ENCODE measurements around the gene KLF4.

KLF4 gene

GRCh38 chr9:107478805-107479204 is 10.8 kb downstream of the KLF4 start:
- Histone ChIP-seq H3K9me3 (ENCODE audit: control insufficient read depth in 5 of 5, low read length in 5 of 5) (no peaks in the 10 kb centered on the region), H3K4me3 (ENCODE audit: low read depth in 1 of 5, low read length in 5 of 5) (no peak overlapping the region), H3K4me1 (ENCODE audit: control insufficient read depth in 5 of 5, insufficient read depth in 5 of 5, low read length in 5 of 5) (peaks cover 0 to 11% (median 6%) of the 10 kb centered on the region in 5 donors), H3K9ac (ENCODE audit: low read length in 5 of 5) (no peak overlapping the region), H3K27me3 (ENCODE audit: control insufficient read depth in 5 of 5, insufficient read depth in 4 of 5, low read length in 5 of 5) (no peaks in the 10 kb centered on the region), H3K36me3 (ENCODE audit: control insufficient read depth in 5 of 5, insufficient read depth in 5 of 5, low read length in 5 of 5) (no peaks in the 10 kb centered on the region), H3K27ac (ENCODE audit: low read depth, low read length) (no peak overlapping the region)

GRCh38 chr9:107474124-107474523 is 15.4 kb downstream of the KLF4 start:
- no peaks in the 10 kb centered on the region for H3K27me3 ChIP-seq (ENCODE audit: control insufficient read depth in 5 of 5, insufficient read depth in 4 of 5, low read length in 5 of 5)
- H3K36me3 ChIP-seq (ENCODE audit: control insufficient read depth in 5 of 5, insufficient read depth in 5 of 5, low read length in 5 of 5), result no peaks in the 10 kb centered on the region
- H3K4me1 ChIP-seq (ENCODE audit: control insufficient read depth in 5 of 5, insufficient read depth in 5 of 5, low read length in 5 of 5), result no peaks in the 10 kb centered on the region
- no peak overlapping the region for H3K27ac ChIP-seq (ENCODE audit: low read depth, low read length)
- no peaks in the 10 kb centered on the region for H3K9me3 ChIP-seq (ENCODE audit: control insufficient read depth in 5 of 5, low read length in 5 of 5)
- H3K9ac ChIP-seq (ENCODE audit: low read length in 5 of 5), result no peak overlapping the region
- H3K4me3 ChIP-seq (ENCODE audit: low read depth in 1 of 5, low read length in 5 of 5), result no peak overlapping the region

GRCh38 chr9:107472581-107473340 is 16.8 kb downstream of the KLF4 start:
- Histone ChIP-seq H3K27me3 (ENCODE audit: control insufficient read depth in 5 of 5, insufficient read depth in 4 of 5, low read length in 5 of 5) (no peaks in the 10 kb centered on the region), H3K9me3 (ENCODE audit: control insufficient read depth in 5 of 5, low read length in 5 of 5) (no peaks in the 10 kb centered on the region), H3K27ac (ENCODE audit: low read depth, low read length) (no peak overlapping the region), H3K4me1 (ENCODE audit: control insufficient read depth in 5 of 5, insufficient read depth in 5 of 5, low read length in 5 of 5) (no peaks in the 10 kb centered on the region), H3K4me3 (ENCODE audit: low read depth in 1 of 5, low read length in 5 of 5) (no peak overlapping the region), H3K36me3 (ENCODE audit: control insufficient read depth in 5 of 5, insufficient read depth in 5 of 5, low read length in 5 of 5) (no peaks in the 10 kb centered on the region), H3K9ac (ENCODE audit: low read length in 5 of 5) (no peak overlapping the region)

- Histone ChIP-seq H3K27me3 (ENCODE audit: control insufficient read depth in 5 of 5, insufficient read depth in 4 of 5, low read length in 5 of 5) (no peaks in the 10 kb centered on the region), H3K9me3 (ENCODE audit: control insufficient read depth in 5 of 5, low read length in 5 of 5) (no peaks in the 10 kb centered on the region), H3K9ac (ENCODE audit: low read length in 5 of 5) (no peak overlapping the region), H3K4me1 (ENCODE audit: control insufficient read depth in 5 of 5, insufficient read depth in 5 of 5, low read length in 5 of 5) (no peaks in the 10 kb centered on the region), H3K4me3 (ENCODE audit: low read depth in 1 of 5, low read length in 5 of 5) (no peak overlapping the region), H3K36me3 (ENCODE audit: control insufficient read depth in 5 of 5, insufficient read depth in 5 of 5, low read length in 5 of 5) (no peaks in the 10 kb centered on the region), H3K27ac (ENCODE audit: low read depth, low read length) (no peak overlapping the region)
These were observed 18.0 kb downstream of the KLF4 start for GRCh38 chr9:107471552-107471951.

- H3K4me1 ChIP-seq (ENCODE audit: control insufficient read depth in 5 of 5, insufficient read depth in 5 of 5, low read length in 5 of 5), result peaks cover 2 to 14% (median 13%) of the 10 kb centered on the region in 5 donors
- no peaks in the 10 kb centered on the region for H3K36me3 ChIP-seq (ENCODE audit: control insufficient read depth in 5 of 5, insufficient read depth in 5 of 5, low read length in 5 of 5)
- H3K9ac ChIP-seq (ENCODE audit: low read length in 5 of 5), result no peak overlapping the region
- H3K27me3 ChIP-seq (ENCODE audit: control insufficient read depth in 5 of 5, insufficient read depth in 4 of 5, low read length in 5 of 5), result no peaks in the 10 kb centered on the region
- no peak overlapping the region for H3K4me3 ChIP-seq (ENCODE audit: low read depth in 1 of 5, low read length in 5 of 5)
- H3K9me3 ChIP-seq (ENCODE audit: control insufficient read depth in 5 of 5, low read length in 5 of 5), result no peaks in the 10 kb centered on the region
- no peak overlapping the region for H3K27ac ChIP-seq (ENCODE audit: low read depth, low read length)
These were observed 22.2 kb downstream of the KLF4 start for GRCh38 chr9:107467416-107467815.

- peaks cover 2 to 14% (median 13%) of the 10 kb centered on the region in 5 donors for H3K4me1 ChIP-seq (ENCODE audit: control insufficient read depth in 5 of 5, insufficient read depth in 5 of 5, low read length in 5 of 5)
- no peak overlapping the region for H3K9ac ChIP-seq (ENCODE audit: low read length in 5 of 5)
- H3K27ac ChIP-seq (ENCODE audit: low read depth, low read length), result no peak overlapping the region
- H3K27me3 ChIP-seq (ENCODE audit: control insufficient read depth in 5 of 5, insufficient read depth in 4 of 5, low read length in 5 of 5), result no peaks in the 10 kb centered on the region
- no peaks in the 10 kb centered on the region for H3K9me3 ChIP-seq (ENCODE audit: control insufficient read depth in 5 of 5, low read length in 5 of 5)
- no peaks in the 10 kb centered on the region for H3K36me3 ChIP-seq (ENCODE audit: control insufficient read depth in 5 of 5, insufficient read depth in 5 of 5, low read length in 5 of 5)
- H3K4me3 ChIP-seq (ENCODE audit: low read depth in 1 of 5, low read length in 5 of 5), result no peak overlapping the region
These were observed 22.7 kb downstream of the KLF4 start for GRCh38 chr9:107466826-107467225.

- H3K9me3 ChIP-seq (ENCODE audit: control insufficient read depth in 5 of 5, low read length in 5 of 5), result peaks cover 0 to 2% (median 0%) of the 10 kb centered on the region in 5 donors
- H3K27me3 ChIP-seq (ENCODE audit: control insufficient read depth in 5 of 5, insufficient read depth in 4 of 5, low read length in 5 of 5), result no peaks in the 10 kb centered on the region
- H3K4me3 ChIP-seq (ENCODE audit: low read depth in 1 of 5, low read length in 5 of 5), result peak overlapping the region; percentile 68 to 80 (median 75)
- H3K36me3 ChIP-seq (ENCODE audit: control insufficient read depth in 5 of 5, insufficient read depth in 5 of 5, low read length in 5 of 5), result no peaks in the 10 kb centered on the region
- H3K9ac ChIP-seq (ENCODE audit: low read length in 5 of 5), result peak overlapping the region in 4 of 5 donors; percentile 10 to 63 (median 48)
- H3K27ac ChIP-seq (ENCODE audit: low read depth, low read length), result no peak overlapping the region
- H3K4me1 ChIP-seq (ENCODE audit: control insufficient read depth in 5 of 5, insufficient read depth in 5 of 5, low read length in 5 of 5), result peaks cover 2 to 14% (median 13%) of the 10 kb centered on the region in 5 donors
These were observed 23.8 kb downstream of the KLF4 start for GRCh38 chr9:107465467-107466451.

- H3K4me1 ChIP-seq (ENCODE audit: control insufficient read depth in 5 of 5, insufficient read depth in 5 of 5, low read length in 5 of 5), result peaks cover 2 to 14% (median 13%) of the 10 kb centered on the region in 5 donors
- H3K4me3 ChIP-seq (ENCODE audit: low read depth in 1 of 5, low read length in 5 of 5), result no peak overlapping the region
- no peak overlapping the region for H3K27ac ChIP-seq (ENCODE audit: low read depth, low read length)
- no peak overlapping the region for H3K9ac ChIP-seq (ENCODE audit: low read length in 5 of 5)
- no peaks in the 10 kb centered on the region for H3K36me3 ChIP-seq (ENCODE audit: control insufficient read depth in 5 of 5, insufficient read depth in 5 of 5, low read length in 5 of 5)
- no peaks in the 10 kb centered on the region for H3K27me3 ChIP-seq (ENCODE audit: control insufficient read depth in 5 of 5, insufficient read depth in 4 of 5, low read length in 5 of 5)
- H3K9me3 ChIP-seq (ENCODE audit: control insufficient read depth in 5 of 5, low read length in 5 of 5), result peaks cover 0 to 6% (median 0%) of the 10 kb centered on the region in 5 donors
These were observed 25.1 kb downstream of the KLF4 start for GRCh38 chr9:107464516-107464915.

- H3K36me3 ChIP-seq (ENCODE audit: control insufficient read depth in 5 of 5, insufficient read depth in 5 of 5, low read length in 5 of 5), result no peaks in the 10 kb centered on the region
- no peaks in the 10 kb centered on the region for H3K27me3 ChIP-seq (ENCODE audit: control insufficient read depth in 5 of 5, insufficient read depth in 4 of 5, low read length in 5 of 5)
- no peak overlapping the region for H3K27ac ChIP-seq (ENCODE audit: low read depth, low read length)
- H3K4me1 ChIP-seq (ENCODE audit: control insufficient read depth in 5 of 5, insufficient read depth in 5 of 5, low read length in 5 of 5), result peaks cover 2 to 14% (median 13%) of the 10 kb centered on the region in 5 donors
- H3K9ac ChIP-seq (ENCODE audit: low read length in 5 of 5), result no peak overlapping the region
- H3K4me3 ChIP-seq (ENCODE audit: low read depth in 1 of 5, low read length in 5 of 5), result no peak overlapping the region
- H3K9me3 ChIP-seq (ENCODE audit: control insufficient read depth in 5 of 5, low read length in 5 of 5), result peaks cover 0 to 6% (median 0%) of the 10 kb centered on the region in 5 donors
These were observed 26.9 kb downstream of the KLF4 start for GRCh38 chr9:107462691-107463090.

Data from subcutaneous abdominal adipose tissue (tissue), 5 donors.